ENCODE data around the gene DNAJB11. TPM values are rescaled to one million over a fixed set of nuclear protein-coding genes. Genes with fewer than 3 reads are reported as not detected.

DNAJB11 gene
- total RNA-seq = 48.9 and 53.5 TPM in 2 replicates
- long read RNA-seq, full-length matches to known transcripts = 45 of 57 reads
- long read RNA-seq, partial matches to known transcripts = 11 of 57 reads
- long read RNA-seq, other reads (novel, unspliced or antisense) = 1 of 57 reads

- H3K4me1 Mint-ChIP-seq = peaks cover 46% of the 10 kb centered on the region
- DNase-seq (ENCODE audit: low read depth, low spot score) = peak; percentile 94
- peak within 1 kb of the TSS; percentile 99 for H3K4me3 Mint-ChIP-seq
- peak within 1 kb of the TSS; percentile 98 for H3K27ac Mint-ChIP-seq (ENCODE audit: unreplicated experiment)
- H3K27me3 Mint-ChIP-seq (ENCODE audit: low read depth) = no peaks in the 10 kb centered on the region
- H3K9me3 Mint-ChIP-seq = no peaks in the 10 kb centered on the region
- no peak for TF ChIP-seq CTCF (conservative IDR thresholded peaks at IDR 0.05)
- no peaks in the 10 kb centered on the region for H3K36me3 Mint-ChIP-seq (ENCODE audit: low read depth)
Measured at GRCh38 chr3:186570096-186570940, at the start of gene DNAJB11. Gene DNAJB11, plus strand, starts transcription at chr3:186570720. Its CDS starts 178 bp downstream, at chr3:186570898.

- Mint-ChIP-seq H3K9me3 (no peaks in the 10 kb centered on the region), H3K4me1 (peaks cover 17% of the 10 kb centered on the region), H3K36me3 (ENCODE audit: low read depth) (no peaks in the 10 kb centered on the region), H3K27me3 (ENCODE audit: low read depth) (no peaks in the 10 kb centered on the region), H3K27ac (ENCODE audit: unreplicated experiment) (no peak overlapping the region), H3K4me3 (no peak overlapping the region)
- DNase-seq (ENCODE audit: low read depth, low spot score) = no peak
- TF ChIP-seq CTCF (conservative IDR thresholded peaks at IDR 0.05) = no peak
Measured at GRCh38 chr3:186520957-186521842, 49.3 kb upstream of the DNAJB11 start.

- DNase-seq (ENCODE audit: low read depth, low spot score) = no peak
- no peak overlapping the region for H3K27ac Mint-ChIP-seq (ENCODE audit: unreplicated experiment)
- H3K4me1 Mint-ChIP-seq = peaks cover 17% of the 10 kb centered on the region
- no peaks in the 10 kb centered on the region for H3K36me3 Mint-ChIP-seq (ENCODE audit: low read depth)
- no peak overlapping the region for H3K4me3 Mint-ChIP-seq
- H3K27me3 Mint-ChIP-seq (ENCODE audit: low read depth) = no peaks in the 10 kb centered on the region
- H3K9me3 Mint-ChIP-seq = no peaks in the 10 kb centered on the region
- no peak for TF ChIP-seq CTCF (conservative IDR thresholded peaks at IDR 0.05)
Measured at GRCh38 chr3:186523022-186523421, 47.5 kb upstream of the DNAJB11 start.

GRCh38 chr3:186523434-186523833 is 47.1 kb upstream of the DNAJB11 start:
- Mint-ChIP-seq H3K27ac (ENCODE audit: unreplicated experiment) (no peak overlapping the region), H3K4me1 (peaks cover 17% of the 10 kb centered on the region), H3K27me3 (ENCODE audit: low read depth) (no peaks in the 10 kb centered on the region), H3K9me3 (no peaks in the 10 kb centered on the region), H3K4me3 (no peak overlapping the region), H3K36me3 (ENCODE audit: low read depth) (no peaks in the 10 kb centered on the region)
- TF ChIP-seq CTCF (conservative IDR thresholded peaks at IDR 0.05) = no peak
- no peak for DNase-seq (ENCODE audit: low read depth, low spot score)

GRCh38 chr3:186524616-186525015 is 45.9 kb upstream of the DNAJB11 start:
- no peaks in the 10 kb centered on the region for H3K36me3 Mint-ChIP-seq (ENCODE audit: low read depth)

More at GRCh38 chr3:186524616-186525015, 45.9 kb upstream of the DNAJB11 start:
- TF ChIP-seq CTCF (conservative IDR thresholded peaks at IDR 0.05) = no peak
- Mint-ChIP-seq H3K9me3 (no peaks in the 10 kb centered on the region), H3K27ac (ENCODE audit: unreplicated experiment) (no peak overlapping the region), H3K4me1 (peaks cover 23% of the 10 kb centered on the region), H3K4me3 (no peak overlapping the region), H3K27me3 (ENCODE audit: low read depth) (no peaks in the 10 kb centered on the region)
- no peak for DNase-seq (ENCODE audit: low read depth, low spot score)
